GM12878 (cell line): ENCODE data around the gene NLGN1. TPM values are rescaled to one million over a fixed set of nuclear protein-coding genes. Genes with fewer than 3 reads are reported as not detected.

Source experiments
- ATAC-seq: fragments of 200-7000 bp; cut with Tn5 transposase; 3 replicates; pipeline ENCODE4 v1.9.1; 2020; ENCODE audit warnings: mild to moderate bottlenecking, moderate library complexity
- BruUV-seq: library from RNA; stranded (reverse); fragments of 400-500 nt; replicated peaks from 2 replicates; lab custom pipeline; 2021; lab: Mats Ljungman, UMichigan
- CTCF ChIA-PET: fragments of 300-600 bp; sonication (Branson Sonifier 250); formaldehyde crosslinking; extraction: SDS; loops from one replicate; lab custom pipeline; 2021; ENCODE audit warnings: inconsistent platforms; lab: Yijun Ruan, JAX
- POLR2A ChIA-PET: fragments of 350-600 bp; formaldehyde crosslinking; extraction: SDS; loops from one replicate; lab custom pipeline; 2021; ENCODE audit warnings: inconsistent platforms; lab: Charles Lee
- RAD21 ChIA-PET: fragments of 300-600 bp; sonication (Branson Sonifier 250); formaldehyde crosslinking; loops from one replicate; lab custom pipeline; 2023; ENCODE audit warnings: antibody characterized with exemption; ENCODE audit not compliant: unreplicated experiment; lab: Charles Lee
- SMC1A ChIA-PET: fragments of 300-600 bp; sonication (Branson Sonifier 250); formaldehyde crosslinking; loops from one replicate; lab custom pipeline; 2023; ENCODE audit not compliant: unreplicated experiment, uncharacterized antibody; lab: Charles Lee
- DNase-seq: peaks from one replicate; pipeline ENCODE4 v3.0.0-alpha.2; 2011; ENCODE audit warnings: low read depth, low spot score
- FAIRE-seq: peaks from 3 replicates; lab custom pipeline; 2011; peaks lifted over from hg19 to GRCh38; lab: Jason Lieb, UNC
- H2AFZ ChIP-seq: 2 replicates; pipeline ENCODE4 v1.6.0; 2011; ENCODE audit warnings: low read depth, low read length, control low read depth; ENCODE audit not compliant: control insufficient read depth
- H3K27ac ChIP-seq: 2 replicates; pipeline ENCODE4 v1.5.1; 2011; ENCODE audit warnings: control low read depth; ENCODE audit not compliant: control insufficient read depth, insufficient read depth
- H3K27me3 ChIP-seq, 2 experiments: replicated peaks in 1 of 2; 2 replicates each; pipeline versions ENCODE4 v1.6.0 to v1.6.1; 2011; ENCODE audit warnings: low read length in 1 of 2; ENCODE audit not compliant: control insufficient read depth in 2 of 2, insufficient read depth in 2 of 2
- H3K36me3 ChIP-seq, 2 experiments: 2 replicates each; pipeline ENCODE4 v1.5.1; 2011; ENCODE audit warnings: low read length in 1 of 2; ENCODE audit not compliant: control insufficient read depth in 2 of 2, insufficient read depth in 2 of 2
- H3K4me1 ChIP-seq: 2 replicates; pipeline ENCODE4 v1.6.1; 2011; ENCODE audit warnings: mild to moderate bottlenecking, low read length, moderate library complexity, mixed read lengths; ENCODE audit not compliant: control insufficient read depth, insufficient read depth
- H3K4me2 ChIP-seq: 2 replicates; pipeline ENCODE4 v1.6.0; 2011; ENCODE audit warnings: control low read depth; ENCODE audit not compliant: control insufficient read depth, insufficient read depth
- H3K4me3 ChIP-seq: fragments of 200-600 bp; sonication (generic); 2 replicates; pipeline ENCODE4 v1.5.1; 2016
- H3K79me2 ChIP-seq: 2 replicates; pipeline ENCODE4 v1.6.0; 2011; ENCODE audit warnings: low read length; ENCODE audit not compliant: control insufficient read depth, insufficient read depth
- H3K9ac ChIP-seq: 2 replicates; pipeline ENCODE4 v1.8.0; 2011; ENCODE audit warnings: low read length, control low read depth, mixed read lengths; ENCODE audit not compliant: control insufficient read depth, insufficient read depth
- H3K9me3 ChIP-seq: replicated peaks from 3 replicates; pipeline ENCODE4 v1.5.1; 2011; ENCODE audit warnings: mild to moderate bottlenecking, low read length; ENCODE audit not compliant: control insufficient read depth, insufficient read depth
- H4K20me1 ChIP-seq: 2 replicates; pipeline ENCODE4 v1.6.0; 2011; ENCODE audit not compliant: control insufficient read depth, insufficient read depth
- ATF7 ChIP-seq: fragments of 450-650 bp; IDR thresholded peaks from 2 replicates; pipeline ENCODE4 v1.6.1; 2016; ENCODE audit warnings: low read depth, mild to moderate bottlenecking
- BRCA1 ChIP-seq: IDR thresholded peaks from 2 replicates; pipeline ENCODE4 v1.6.1; 2011; ENCODE audit warnings: low read depth, low read length, improper control_type of control experiment
- CREB1 ChIP-seq: IDR thresholded peaks from 2 replicates; pipeline ENCODE4 v1.6.1; 2012; ENCODE audit warnings: low read depth, mild to moderate bottlenecking, inconsistent platforms
- FOS ChIP-seq: IDR thresholded peaks from 3 replicates; pipeline ENCODE4 v1.6.1; 2011; ENCODE audit warnings: borderline replicate concordance; ENCODE audit not compliant: insufficient read length; ENCODE audit errors: extremely low read depth
- HCFC1 ChIP-seq: fragments of 150-350 bp; IDR thresholded peaks from 2 replicates; pipeline ENCODE4 v1.6.1; 2014; ENCODE audit warnings: low read length
- HDGF ChIP-seq: fragments of 450-650 bp; IDR thresholded peaks from 2 replicates; pipeline ENCODE4 v1.6.1; 2016; ENCODE audit warnings: antibody characterized with exemption
- NBN ChIP-seq: fragments of 450-650 bp; IDR thresholded peaks from 2 replicates; pipeline ENCODE4 v1.6.1; 2016
- NRF1 ChIP-seq: conservative IDR thresholded peaks from 2 replicates; pipeline ENCODE4 v1.6.1; 2011; ENCODE audit warnings: mild to moderate bottlenecking, low read depth, low read length, improper control_type of control experiment
- POU2F2 ChIP-seq: IDR thresholded peaks from 3 replicates; pipeline ENCODE4 v1.6.1; 2011; ENCODE audit warnings: low read depth, mild to moderate bottlenecking, low read length, borderline replicate concordance
- ZNF24 ChIP-seq: fragments of 450-650 bp; IDR thresholded peaks from 2 replicates; pipeline ENCODE4 v1.6.1; 2017; ENCODE audit warnings: antibody characterized with exemption, mild to moderate bottlenecking
- ZSCAN29 ChIP-seq: fragments of 450-650 bp; IDR thresholded peaks from 2 replicates; pipeline ENCODE4 v1.6.1; 2017; ENCODE audit warnings: mild to moderate bottlenecking, moderate library complexity
- WGBS: methylation state at CpG from one replicate; pipeline ENCODE4 v1.1.6; 2016; ENCODE audit warnings: low lambda C conversion rate; ENCODE audit not compliant: insufficient replicate concordance, insufficient coverage; ENCODE audit errors: missing lambda C conversion rate; 5-methylcytosine and 5-hydroxymethylcytosine counted together
- in situ Hi-C: fragments of 300-500 bp; cut with MboI; formaldehyde crosslinking; loops from 9 replicates; pipeline ENCODE4 v1.14.3; 2018; ENCODE audit warnings: mixed read lengths
- intact Hi-C: fragments of 100-400 bp; cut with micrococcal nuclease; formaldehyde crosslinking; loops from one replicate; pipeline ENCODE4 v1.14.2; 2022; ENCODE audit not compliant: unreplicated experiment
- polyA plus RNA-seq, 11 experiments: library from polyadenylated mRNA; depleted of rRNA in 4 of 11; unstranded in 6 of 11; stranded (reverse) in 5 of 11; fragments of >200 nt; fragmentation: Nextera tagmentation in 4 of 11; fragmentation: Illumina TruSeq in 1 of 11; extraction: Ambion mirVana in 4 of 11; extraction: Trizol in 1 of 11; gene quantifications; 1 replicate in 1 of 11; 2 replicates in 10 of 11; pipeline versions ENCODE4 v1.2.1 to v1.2.3, GENCODE V29; 2011 to 2016; ENCODE audit warnings: inconsistent platforms in 2 of 11, missing spikeins in 2 of 11, low read depth in 1 of 11
- total RNA-seq, 4 experiments: library from RNA; depleted of rRNA in 3 of 4; stranded (reverse); fragments of >200 nt in 3 of 4; fragmentation: Illumina TruSeq in 1 of 4; extraction: Trizol in 1 of 4; gene quantifications; 2 replicates each; pipeline versions ENCODE4 v1.2.1 to v1.2.3, GENCODE V29; 2013 to 2021
- TF ChIP-seq, protein P1 (sequence below): IDR thresholded peaks from 2 replicates; pipeline ENCODE4 v1.6.1; 2011; ENCODE audit warnings: borderline replicate concordance, low read depth, mild to moderate bottlenecking, moderate library complexity, low read length; ENCODE audit not compliant: insufficient read depth, poor library complexity, severe bottlenecking
- TF ChIP-seq, protein P2 (sequence below): IDR thresholded peaks from 2 replicates; pipeline ENCODE4 v1.6.1; 2011; ENCODE audit warnings: low read depth, mild to moderate bottlenecking, low read length, moderate library complexity, borderline replicate concordance; ENCODE audit errors: extremely low read depth
- TF ChIP-seq, protein P3 (sequence below): fragments of 450-650 bp; IDR thresholded peaks from 2 replicates; pipeline ENCODE4 v1.6.1; 2016; ENCODE audit warnings: mild to moderate bottlenecking, moderate library complexity, borderline replicate concordance

Gene NLGN1
- total and polyA plus RNA-seq, 10 of the 15 experiments (the other 5 are each of a cell fraction or from before 2014, with no cell fraction given): not detected

DNA sequence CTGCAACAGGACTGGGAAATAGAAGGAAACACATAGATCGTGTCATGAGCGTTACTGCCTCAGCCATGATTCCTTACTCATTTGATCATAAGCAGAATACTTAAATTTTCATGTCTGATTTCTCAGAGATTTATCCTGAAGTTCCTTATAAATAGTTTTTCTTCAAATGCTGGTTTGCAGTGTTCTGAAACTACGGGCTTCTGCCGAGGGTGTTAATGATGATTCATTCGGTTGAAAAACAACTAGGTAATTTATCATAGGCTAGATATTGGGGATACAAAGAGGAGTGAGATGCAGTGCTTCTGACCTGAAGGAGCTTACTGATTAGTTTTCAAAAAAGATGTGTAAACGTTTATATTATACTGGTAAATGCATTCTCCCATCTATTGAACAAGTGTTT, 428.9 kb downstream of the NLGN1 start:
- Histone ChIP-seq H3K4me1 (no peaks in the 10 kb centered on the region), H2AFZ (no peak overlapping the region), H3K27me3 (no peaks in the 10 kb centered on the region), H3K4me3 (no peak overlapping the region), H3K4me2 (no peak overlapping the region), H3K79me2 (no peaks in the 10 kb centered on the region), H3K27ac (no peak overlapping the region), H4K20me1 (no peaks in the 10 kb centered on the region), H3K9ac (no peak overlapping the region), H3K36me3 (no peaks in the 10 kb centered on the region), H3K9me3 (no peaks in the 10 kb centered on the region)
- no TSS peak for BruUV-seq
- SMC1A ChIA-PET: no interaction called here
- DNase-seq (no peak), ATAC-seq (no peak), FAIRE-seq (no peak)
- POLR2A ChIA-PET: no interaction called here
- TF ChIP-seq, protein P1, sequence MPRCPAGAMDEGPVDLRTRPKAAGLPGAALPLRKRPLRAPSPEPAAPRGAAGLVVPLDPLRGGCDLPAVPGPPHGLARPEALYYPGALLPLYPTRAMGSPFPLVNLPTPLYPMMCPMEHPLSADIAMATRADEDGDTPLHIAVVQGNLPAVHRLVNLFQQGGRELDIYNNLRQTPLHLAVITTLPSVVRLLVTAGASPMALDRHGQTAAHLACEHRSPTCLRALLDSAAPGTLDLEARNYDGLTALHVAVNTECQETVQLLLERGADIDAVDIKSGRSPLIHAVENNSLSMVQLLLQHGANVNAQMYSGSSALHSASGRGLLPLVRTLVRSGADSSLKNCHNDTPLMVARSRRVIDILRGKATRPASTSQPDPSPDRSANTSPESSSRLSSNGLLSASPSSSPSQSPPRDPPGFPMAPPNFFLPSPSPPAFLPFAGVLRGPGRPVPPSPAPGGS: no peak
- TF ChIP-seq HDGF (no peak), NRF1 (no peak), ZSCAN29 (no peak), CREB1 (no peak), ATF7 (no peak), NBN (no peak), ZNF24 (no peak), FOS (no peak), HCFC1 (no peak), BRCA1 (no peak), POU2F2 (no peak)
- TF ChIP-seq, protein P2, sequence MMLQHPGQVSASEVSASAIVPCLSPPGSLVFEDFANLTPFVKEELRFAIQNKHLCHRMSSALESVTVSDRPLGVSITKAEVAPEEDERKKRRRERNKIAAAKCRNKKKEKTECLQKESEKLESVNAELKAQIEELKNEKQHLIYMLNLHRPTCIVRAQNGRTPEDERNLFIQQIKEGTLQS: no peak
- TF ChIP-seq, protein P3, sequence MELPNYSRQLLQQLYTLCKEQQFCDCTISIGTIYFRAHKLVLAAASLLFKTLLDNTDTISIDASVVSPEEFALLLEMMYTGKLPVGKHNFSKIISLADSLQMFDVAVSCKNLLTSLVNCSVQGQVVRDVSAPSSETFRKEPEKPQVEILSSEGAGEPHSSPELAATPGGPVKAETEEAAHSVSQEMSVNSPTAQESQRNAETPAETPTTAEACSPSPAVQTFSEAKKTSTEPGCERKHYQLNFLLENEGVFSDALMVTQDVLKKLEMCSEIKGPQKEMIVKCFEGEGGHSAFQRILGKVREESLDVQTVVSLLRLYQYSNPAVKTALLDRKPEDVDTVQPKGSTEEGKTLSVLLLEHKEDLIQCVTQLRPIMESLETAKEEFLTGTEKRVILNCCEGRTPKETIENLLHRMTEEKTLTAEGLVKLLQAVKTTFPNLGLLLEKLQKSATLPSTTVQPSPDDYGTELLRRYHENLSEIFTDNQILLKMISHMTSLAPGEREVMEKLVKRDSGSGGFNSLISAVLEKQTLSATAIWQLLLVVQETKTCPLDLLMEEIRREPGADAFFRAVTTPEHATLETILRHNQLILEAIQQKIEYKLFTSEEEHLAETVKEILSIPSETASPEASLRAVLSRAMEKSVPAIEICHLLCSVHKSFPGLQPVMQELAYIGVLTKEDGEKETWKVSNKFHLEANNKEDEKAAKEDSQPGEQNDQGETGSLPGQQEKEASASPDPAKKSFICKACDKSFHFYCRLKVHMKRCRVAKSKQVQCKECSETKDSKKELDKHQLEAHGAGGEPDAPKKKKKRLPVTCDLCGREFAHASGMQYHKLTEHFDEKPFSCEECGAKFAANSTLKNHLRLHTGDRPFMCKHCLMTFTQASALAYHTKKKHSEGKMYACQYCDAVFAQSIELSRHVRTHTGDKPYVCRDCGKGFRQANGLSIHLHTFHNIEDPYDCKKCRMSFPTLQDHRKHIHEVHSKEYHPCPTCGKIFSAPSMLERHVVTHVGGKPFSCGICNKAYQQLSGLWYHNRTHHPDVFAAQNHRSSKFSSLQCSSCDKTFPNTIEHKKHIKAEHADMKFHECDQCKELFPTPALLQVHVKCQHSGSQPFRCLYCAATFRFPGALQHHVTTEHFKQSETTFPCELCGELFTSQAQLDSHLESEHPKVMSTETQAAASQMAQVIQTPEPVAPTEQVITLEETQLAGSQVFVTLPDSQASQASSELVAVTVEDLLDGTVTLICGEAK: no peak
- RAD21 ChIA-PET: no interaction called here
- in situ Hi-C loops: no loop called here
- CTCF ChIA-PET: interaction anchor here (0.5 kb wide), 1 partner anchor 341 kb away, joined by 3 read pairs; no protein-coding TSS in a partner anchor
- intact Hi-C loops: no loop called here
- 36% methylated on average over 6 of the region's 6 CpGs for WGBS
